CD4-positive, alpha-beta T cell treated with Interleukin-12 subunit alpha and Interleukin-12 subunit beta, for 1 hour (primary cell): ENCODE measurements around the gene PRICKLE3.

Experiments used
- DNase-seq: peaks from one replicate; pipeline ENCODE4 v3.0.0-alpha.2; 2020

Gene PRICKLE3

DNA sequence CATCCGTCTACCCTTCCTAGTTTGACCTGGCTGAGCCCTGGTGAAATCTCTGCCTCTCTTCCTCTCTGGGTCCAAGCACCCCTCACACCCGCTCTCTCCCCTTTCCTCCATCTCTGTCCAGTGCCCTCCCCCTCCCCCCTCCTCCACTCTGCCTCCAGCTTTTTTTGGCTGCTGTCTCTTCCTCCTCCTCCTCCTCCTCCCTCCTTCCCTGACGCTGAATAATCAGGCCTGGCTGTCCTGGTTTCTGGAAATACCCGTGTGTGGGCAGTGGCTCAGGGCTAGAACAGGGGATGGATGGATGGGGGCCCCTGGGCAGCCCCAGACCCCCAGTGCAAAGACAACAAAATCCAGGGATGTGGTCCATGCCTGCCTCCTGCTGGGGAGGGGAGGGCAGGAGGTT lies 18.5 kb upstream of the PRICKLE3 start:
- DNase-seq: no peak

DNA sequence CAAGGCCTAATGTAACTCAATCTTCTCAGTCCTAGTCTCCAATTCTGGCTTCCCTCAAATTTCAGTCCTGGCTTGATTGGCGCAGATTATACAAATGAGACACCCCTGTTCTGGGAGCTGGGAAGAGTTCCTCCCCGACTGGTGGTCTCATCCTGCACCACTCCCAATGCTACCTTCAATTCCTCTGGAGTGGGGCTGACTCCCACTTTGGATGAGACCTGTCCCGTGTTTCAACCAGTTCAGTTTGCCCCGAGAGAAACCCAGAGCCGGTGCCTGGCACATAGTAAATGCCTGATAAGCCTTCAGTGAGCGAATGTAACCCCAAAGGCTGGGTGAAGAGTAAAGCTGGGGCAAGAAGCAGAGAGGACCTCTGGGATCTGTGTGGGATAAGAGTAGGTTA lies 17.8 kb upstream of the PRICKLE3 start:
- no peak for DNase-seq

DNA sequence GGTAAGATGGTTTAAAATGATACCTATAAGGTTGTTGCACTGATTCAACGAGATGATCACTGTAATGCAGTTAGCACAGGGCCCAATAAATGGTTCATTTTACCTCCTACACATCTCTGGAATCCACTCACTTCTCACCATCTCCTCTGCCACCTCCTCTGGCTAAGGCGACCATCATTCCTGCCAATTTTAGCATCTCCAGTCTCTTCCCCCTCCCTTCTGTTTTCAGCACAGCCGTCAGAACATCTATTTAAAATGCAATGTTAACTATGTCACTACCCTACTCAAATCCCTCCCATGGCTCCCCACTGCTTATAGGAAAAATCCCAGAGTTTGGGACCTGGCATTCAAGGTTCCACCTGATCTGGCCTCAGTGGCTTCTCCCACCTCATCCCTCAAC lies 17.4 kb upstream of the PRICKLE3 start:
- DNase-seq: no peak

DNA sequence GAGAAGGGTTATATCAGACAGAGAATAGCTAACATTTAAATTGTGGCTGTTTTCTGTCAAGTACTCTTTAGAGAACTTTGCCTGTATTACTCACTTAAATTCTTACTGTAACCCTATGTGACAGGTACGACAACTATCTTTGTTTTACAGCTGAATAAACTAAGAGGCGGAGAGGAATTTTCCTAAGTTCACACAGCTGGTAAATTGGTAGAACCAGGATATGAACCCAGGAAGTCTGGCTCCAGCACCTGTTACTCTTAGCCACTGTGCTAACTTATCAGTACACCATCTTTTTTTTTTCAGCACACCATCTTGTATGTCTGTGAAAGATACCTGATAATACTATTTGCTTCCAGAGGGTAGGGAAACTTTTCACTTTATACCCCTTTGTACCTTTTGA lies 15.8 kb upstream of the PRICKLE3 start:
- no peak for DNase-seq

DNA sequence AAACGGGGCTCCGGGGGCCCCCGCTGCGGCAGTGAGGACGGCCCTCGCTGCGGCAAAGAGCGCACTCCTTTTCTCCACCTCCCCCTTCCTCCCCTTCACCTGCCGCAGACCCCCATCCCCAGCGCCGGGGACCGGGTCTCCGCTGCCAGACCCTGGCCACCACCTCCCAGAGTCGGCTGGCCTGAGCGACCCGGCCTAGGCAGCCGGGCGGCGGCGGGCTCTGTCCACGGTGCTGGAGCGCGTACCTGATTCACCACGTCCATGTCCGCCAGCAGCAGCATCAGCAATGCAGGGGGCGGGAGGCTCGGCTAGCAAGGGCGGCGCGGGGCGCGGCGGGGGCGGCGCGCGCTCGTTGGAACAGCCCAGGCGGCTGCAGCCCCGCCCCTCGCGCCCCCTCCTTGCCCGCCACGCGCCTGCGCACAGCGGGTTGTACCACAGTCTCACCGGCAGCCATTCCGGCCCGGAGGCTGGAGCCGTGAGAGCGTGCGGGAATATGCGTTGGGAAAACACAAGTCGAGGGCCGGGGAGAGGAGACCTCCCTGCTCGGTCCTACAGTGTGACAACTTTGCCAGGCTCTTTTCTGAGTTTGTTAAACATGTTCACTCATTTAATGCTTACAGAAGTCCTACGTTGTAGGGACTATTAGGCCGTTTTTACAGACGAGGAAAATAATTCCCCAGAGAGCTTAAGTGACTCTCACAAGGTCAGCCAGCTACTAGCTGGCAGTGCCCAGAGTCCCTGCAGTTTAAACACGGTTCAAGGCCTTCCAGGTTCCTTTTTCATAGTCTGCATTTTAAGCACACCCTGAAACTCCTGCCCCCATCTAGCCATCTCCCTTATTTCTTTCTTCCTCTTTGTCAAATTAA lies 14.0 kb upstream of the PRICKLE3 start, which contains the start of gene SYP:
Gene SYP, minus strand, starts transcription at position 288 of the 866 bp plus-strand sequence. Its CDS starts 7 bp downstream, at position 281.
- peak; percentile 91 for DNase-seq

DNA sequence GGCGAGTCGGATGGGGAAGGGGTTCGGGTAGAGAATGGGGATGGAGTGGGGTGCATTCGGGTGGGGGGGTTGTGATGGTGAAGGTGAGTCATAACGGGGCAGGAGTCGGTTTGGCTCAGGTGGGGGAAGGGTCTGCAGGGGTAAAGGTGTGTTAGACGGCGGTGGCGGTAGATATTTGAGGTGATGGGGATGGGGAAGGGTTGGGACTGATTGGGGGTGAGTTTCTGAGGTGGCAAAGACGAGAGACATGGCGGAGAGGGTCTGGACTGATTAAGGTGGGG lies 13.1 kb upstream of the PRICKLE3 start:
- DNase-seq: no peak

DNA sequence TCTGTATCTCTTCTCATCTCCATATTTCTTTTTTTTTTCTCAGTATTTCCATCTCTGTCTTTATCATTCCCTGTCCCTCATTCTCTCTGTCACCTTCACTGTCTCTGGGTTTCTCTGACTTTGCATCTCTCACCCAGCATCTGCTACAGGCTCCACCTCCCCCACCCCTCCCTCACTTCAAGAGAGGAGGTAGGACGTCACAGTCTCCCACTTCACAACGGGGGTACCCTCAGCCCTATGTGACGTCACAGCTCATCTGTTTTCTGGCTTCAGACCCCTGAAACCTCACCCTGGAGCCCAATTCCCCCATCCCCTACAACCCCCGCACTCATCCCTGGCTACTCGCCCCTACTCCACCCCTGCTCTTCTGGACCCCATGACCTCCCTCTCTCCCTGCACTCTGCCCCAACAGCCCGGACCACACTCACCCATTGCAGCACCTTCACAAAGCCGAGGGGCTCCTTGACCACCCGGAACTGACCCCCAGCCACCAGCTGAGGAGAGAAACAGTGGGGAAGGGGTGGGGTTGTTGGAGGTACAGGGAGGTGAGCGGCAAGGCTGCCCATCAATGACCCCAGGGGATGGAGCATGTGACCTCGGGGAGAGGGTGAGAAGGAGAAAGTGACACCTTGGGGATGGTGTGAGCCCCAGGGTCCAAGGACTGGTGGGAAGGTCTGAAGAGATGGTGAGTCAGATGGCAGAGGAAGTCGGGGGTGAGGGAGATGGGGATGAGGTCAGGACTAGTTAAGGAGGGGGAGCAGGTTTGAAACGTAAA lies 12.6 kb upstream of the PRICKLE3 start:
- no peak for DNase-seq

DNA sequence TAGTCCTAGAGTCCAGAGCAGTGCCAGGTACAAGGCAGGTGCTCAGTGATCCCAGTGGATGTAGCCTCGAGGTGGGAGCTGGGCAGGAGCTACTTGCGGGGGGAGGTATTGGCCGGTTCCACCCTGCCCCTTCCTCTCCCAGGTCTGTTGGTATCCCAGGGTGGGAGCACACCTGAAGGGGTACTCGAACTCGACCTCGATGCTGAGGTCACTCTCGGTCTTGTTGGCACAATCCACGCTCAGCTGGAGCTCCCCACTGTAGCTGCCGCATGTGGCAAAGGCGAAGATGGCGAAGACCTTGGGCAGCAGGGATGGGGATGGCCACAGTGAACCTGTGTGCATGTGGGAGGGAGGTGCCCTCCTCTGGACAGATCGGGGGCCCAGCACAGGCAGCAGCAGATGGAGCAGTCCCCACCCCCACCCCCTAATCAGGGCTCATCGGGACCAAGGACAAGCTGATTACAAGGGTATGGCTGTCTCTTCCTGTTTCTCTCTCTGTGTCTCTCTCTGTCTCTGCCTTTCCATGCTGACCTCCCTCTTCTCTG lies 11.4 kb upstream of the PRICKLE3 start:
- no peak for DNase-seq

DNA sequence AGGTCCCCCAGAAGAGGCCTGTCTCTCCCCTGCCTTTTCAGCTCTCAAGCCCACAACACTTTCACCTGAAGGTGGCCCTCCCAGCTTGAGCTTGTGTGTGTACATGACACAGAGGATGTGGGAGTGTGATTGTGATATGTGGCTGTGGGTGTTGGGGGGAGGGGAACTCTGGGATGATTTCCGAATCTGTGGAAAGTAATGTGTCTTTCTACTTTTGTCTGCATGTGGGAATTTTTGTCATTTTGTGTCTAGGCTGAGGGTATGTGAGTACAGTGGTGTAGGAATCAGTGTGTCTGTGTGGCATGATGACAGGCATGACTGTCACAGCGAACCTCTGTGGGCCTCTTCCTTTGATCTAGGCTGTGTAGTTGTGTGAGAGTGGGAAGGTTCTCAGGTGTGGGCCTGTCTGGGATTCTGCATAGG lies 7.4 kb upstream of the PRICKLE3 start:
- DNase-seq: no peak

DNA sequence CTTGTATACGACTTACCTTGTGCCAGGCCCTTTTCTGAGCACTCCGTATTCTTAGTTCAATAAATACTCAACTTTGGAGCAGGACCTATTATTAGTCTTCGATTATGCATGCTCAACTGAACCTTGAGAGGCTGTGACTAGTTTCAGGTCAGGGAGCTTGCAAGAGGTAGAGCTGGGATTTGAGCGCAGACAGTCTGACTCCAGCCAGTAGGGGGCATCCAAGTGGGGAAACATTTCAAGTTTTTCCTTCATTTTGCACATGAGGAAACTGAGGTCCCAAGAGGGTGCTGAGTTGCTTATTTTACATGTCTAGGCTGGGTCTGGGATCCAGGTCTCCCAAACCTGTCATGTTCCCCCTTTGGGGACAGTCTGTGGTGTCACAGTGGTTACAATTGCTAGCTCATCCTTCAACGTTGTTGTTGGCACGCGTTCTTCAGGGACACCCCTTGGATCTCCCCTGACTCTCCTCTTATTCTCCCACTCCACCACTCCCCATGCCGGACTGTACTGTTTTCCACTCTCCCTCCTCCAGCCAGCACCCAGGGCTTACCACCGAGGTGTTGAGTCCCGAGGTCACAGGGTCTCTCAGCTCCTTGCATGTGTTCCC lies 6.7 kb upstream of the PRICKLE3 start:
- DNase-seq: peak; percentile 36

DNA sequence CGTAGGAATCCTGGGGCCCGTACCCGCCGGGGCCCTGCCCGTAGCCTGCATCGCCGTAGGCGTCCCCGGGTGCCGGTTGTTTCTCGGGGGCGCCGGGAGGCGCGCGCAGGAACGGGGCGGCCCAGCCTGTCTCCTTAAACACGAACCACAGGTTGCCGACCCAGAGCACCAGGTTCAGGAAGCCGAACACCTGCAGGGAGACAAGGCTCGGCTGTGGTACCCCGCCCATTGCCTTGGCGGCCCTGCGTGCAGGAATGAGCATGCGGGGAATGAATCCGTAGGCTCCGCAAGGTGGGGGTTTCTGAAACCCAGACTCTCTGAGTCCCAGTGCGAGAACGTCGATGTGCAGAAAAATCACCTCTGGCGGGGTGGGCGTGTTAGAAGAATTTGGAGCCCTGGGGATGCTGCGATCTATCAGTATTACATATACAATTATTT lies 5.4 kb upstream of the PRICKLE3 start:
- DNase-seq: no peak

DNA sequence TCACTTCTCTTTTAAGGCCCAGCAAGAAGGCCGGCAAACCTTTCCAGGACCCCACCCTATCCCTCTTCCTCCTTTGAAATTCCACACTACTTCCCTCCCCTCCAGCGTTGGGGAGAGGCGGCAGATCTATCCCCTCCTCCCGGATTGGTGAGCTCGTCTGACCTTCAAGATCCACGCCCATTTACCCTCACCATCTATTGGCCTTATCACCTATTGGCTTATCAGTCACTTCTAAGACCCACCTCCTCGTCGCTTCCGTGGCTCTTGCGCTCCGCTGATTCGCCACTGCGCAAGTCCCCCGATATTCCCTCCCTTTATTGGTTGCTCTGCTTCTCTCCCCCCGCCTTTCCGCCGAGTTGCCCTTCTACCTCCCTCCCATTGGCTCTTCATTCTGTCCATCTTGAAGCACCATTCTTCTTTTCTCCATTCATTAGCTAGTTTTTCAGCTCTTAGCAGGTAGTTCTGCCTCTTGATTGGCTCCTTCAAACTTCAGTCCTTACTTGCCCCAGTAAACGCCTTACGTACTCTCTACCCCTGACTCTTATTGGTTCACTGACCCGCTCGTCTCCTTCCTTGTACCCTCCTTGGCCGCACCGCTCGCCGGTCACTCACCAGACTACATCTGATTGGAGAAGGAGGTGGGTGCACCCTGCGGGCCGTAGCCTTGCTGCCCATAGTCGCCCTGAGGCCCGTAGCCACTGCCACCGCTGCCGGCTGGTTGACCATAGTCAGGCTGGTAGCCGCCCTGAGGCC lies 4.8 kb upstream of the PRICKLE3 start:
- peak; percentile 93 for DNase-seq

DNA sequence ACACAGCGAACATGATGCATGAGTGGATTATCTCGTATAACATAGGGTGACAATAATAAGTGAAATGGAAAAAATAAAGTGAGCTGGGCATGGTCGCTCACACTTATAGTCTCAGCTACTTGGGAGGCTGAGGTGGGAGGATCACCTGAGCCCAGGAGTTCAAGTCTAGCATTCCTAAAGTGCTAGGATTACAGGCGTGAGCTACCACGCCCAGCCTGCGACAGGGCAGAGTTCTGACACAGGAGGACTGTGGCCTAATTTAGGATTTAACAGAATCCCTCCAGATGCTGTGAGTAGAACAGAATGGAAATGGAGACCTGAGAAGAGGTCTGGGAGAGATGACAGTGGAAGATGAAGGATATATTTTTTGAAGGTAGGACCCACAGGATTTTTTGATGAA lies 3.4 kb upstream of the PRICKLE3 start:
- no peak for DNase-seq

DNA sequence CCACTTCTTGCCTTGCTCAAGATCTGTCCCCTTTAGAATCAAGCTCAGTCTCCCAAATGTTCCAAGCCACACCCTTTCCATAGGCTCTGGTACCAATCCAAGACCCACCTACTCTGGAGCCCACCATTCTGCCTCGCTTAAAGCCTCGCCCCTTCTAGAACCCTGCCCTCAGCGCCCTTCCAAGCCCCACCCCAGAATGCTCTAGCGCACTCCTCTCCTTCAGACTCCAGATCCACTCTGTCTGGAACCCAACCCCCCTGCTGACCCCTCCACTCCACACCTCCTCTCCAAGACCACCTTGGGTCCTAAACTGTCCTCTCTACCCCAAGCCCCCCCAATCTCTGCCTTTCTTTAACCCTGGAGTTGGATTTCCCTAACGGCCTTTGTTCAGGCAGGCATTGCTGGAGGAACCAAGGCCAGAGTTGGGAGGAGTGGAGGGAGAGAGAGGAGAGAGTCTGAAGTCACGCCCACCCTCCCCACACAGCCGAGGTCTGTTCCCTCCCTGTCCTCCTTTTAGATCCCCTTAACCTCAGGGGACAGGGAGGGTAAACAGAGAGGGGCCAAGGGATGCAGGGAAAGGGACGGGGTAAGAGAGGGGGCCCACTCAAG lies 2.4 kb upstream of the PRICKLE3 start:
- no peak for DNase-seq

DNA sequence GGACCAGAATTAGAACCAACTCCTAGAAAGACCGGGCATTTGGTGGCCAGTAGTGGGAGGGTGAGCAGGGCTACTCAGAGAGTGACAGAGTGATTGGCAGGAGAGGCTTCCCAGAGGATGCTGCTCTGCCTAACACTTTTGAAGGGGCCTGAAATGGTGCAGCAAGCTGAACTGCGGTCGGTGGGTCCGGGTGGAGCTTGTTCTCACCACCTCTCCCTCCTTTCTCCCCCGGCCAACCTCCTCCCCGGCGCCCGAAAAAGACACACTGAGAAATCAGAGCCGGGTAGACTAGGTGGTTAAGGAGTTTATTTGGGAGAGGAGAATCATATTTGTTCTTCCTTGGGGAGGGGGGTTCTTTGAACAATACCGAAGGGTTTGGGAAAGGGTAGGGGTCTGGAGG lies 1.4 kb upstream of the PRICKLE3 start:
- no peak for DNase-seq

DNA sequence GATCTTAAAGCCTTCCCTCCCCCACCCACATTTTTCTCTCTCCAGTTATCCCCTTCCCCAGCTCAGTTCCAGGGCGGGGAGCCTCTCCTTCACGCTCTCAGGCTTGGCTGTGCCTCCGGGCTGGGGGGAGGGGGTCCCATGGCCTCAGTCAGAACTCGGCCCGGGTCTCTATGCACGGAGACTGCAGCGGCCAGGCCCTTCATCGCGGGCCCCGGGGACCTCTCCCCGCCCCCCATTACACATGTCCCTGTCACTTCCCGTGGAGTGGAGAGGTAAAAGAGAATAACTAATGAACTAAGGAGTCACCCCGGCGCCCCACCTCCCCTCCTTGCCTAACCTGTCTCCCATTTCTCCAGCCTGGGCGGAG lies 838 bp upstream of the PRICKLE3 start:
- no peak for DNase-seq

DNA sequence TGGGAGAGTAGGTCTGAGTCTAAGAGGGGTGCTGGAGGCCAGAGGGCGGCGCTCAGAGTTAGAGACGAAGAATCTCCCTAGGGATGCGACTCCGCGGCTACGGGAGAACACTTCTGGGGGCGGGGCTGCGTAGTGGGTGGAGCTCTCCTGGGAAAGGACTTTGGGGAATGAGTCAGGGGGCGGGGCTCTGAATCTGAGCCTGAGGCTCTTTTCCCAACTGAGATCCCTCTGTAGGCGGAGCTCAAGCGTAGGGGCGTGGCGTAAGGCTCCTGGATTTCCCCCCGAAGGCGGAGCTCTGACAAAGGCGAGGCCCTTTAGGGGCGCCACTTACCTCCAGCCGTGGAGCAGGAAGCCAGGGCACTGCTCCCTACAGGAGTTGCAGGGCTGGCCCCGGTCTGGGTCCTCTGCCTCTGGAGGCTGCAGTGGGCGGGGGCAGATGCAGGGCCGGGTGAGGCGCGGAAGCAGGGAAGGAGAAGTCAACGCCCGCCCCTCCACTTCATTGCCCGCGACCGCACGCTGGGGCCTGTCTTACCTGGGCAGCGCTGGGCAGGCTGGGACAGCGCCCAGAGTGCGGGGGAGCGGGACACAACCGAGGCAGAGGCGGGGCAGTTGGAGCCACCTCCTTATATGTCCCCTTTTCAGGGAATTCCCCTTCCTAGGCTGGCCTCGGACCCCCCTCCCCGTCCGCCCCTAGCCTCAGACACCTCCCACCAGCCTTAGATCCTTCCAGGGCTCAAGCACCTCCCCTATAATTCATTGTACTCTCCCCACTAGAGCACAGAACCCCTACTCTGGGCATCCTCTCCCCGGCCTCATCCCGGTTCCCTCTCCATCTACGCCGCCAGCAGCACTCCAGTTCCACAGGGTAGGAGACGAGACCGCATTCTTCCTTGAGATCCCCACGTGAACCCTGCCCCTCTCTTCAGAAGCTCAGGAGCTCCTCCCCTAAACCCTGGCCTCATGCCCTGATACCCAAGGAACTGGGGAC lies 1.6 kb downstream of the PRICKLE3 start:
- peak; percentile 41 for DNase-seq

DNA sequence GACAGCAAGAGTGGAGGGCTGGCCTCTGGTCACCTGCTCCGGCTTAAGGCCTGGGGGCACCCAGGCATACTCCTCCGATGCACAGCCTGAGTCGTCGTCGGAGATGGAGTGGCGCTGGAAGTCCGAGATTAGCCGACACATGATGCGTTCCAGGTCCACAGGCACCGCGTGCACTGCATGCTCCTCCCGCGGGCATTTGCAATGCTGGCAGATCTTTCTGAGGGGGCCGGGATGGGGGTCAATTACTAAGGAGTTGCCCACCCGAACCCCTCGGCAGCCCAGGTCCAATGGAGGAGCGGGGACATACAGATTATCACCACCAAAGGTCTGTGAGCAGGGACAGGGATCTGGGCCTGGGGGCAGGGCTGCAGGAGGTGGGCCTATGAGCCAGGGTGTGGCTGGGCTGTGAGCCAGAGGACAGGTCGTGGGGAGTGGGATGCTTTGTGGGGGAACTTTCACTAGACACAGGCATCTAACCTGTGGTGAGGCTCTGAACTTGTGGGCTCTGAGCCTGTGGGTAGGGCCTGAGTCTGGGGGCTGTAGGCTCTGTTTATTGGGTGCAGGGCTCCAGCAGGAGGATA lies 2.4 kb downstream of the PRICKLE3 start:
- no peak for DNase-seq

DNA sequence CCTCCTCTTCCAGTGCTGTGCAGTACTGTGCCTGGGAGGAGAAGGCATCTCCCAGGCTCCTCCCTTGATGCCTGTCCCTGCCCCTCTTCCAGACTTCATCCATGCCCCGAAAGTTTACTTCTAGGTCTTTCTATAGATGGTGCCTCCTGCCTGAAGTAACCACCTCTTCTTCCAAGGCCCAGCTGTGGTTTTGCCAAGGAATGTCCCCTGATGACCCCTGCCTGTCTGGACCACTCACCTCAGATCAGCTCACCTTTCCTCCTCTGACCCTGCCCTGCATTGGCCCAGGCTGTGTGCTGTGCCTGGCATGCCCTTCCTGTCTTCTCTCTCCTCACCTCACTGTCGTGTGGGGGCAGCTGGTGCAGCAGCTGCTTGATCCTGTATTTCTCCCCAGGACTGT lies 6.8 kb downstream of the PRICKLE3 start:
- DNase-seq: no peak

DNA sequence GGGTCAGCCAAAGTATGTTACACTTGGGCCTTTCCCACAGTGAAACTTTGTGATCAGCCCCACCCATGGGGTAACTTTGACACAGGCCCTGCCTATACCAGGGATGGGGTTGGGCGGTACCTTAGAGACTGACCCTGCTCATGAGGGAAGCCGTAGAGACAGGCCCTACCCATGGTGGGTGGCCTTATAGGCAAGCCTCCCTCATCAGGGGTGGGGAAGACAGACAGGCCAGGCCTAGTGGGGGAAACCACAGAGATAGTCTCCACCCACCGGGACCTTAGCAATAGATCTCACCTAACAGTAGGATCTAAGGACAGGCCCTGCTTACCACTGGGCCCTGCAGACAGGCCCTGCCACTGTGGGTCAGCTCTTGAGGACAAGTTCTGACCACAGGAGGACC lies 7.6 kb downstream of the PRICKLE3 start:
- DNase-seq: no peak
